OCI-LY7 (cell line): ENCODE data around the gene PALD1. TPM values are rescaled to one million over a fixed set of nuclear protein-coding genes. Genes with fewer than 3 reads are reported as not detected.

Experiments
- BruUV-seq: library from RNA; stranded (reverse); fragments of 400-500 nt; replicated peaks from 2 replicates; lab custom pipeline; 2021; lab: Mats Ljungman, UMichigan
- CTCF ChIA-PET: fragments of 300-600 bp; sonication (Branson Sonifier 250); formaldehyde crosslinking; loops from one replicate; lab custom pipeline; 2022; ENCODE audit warnings: antibody characterized with exemption; ENCODE audit not compliant: unreplicated experiment; lab: Charles Lee
- POLR2A ChIA-PET: fragments of 300-600 bp; sonication (Branson Sonifier 250); formaldehyde crosslinking; loops from one replicate; lab custom pipeline; 2022; ENCODE audit warnings: antibody characterized with exemption; lab: Charles Lee
- DNase-seq: peaks from one replicate; pipeline ENCODE4 v3.0.0-alpha.2; 2015; ENCODE audit warnings: low spot score
- H2AFZ ChIP-seq: fragments of 200-600 bp; sonication (generic), shearing (Covaris generic); 2 replicates; pipeline ENCODE4 v1.6.1; 2014; ENCODE audit warnings: mild to moderate bottlenecking, antibody characterized with exemption, low read length, moderate library complexity
- H3K27ac ChIP-seq: fragments of 200-600 bp; sonication (generic); 2 replicates; pipeline ENCODE4 v1.5.1; 2014; ENCODE audit warnings: mixed run types, low read depth, mild to moderate bottlenecking, moderate library complexity, low read length, inconsistent platforms; ENCODE audit not compliant: poor library complexity, severe bottlenecking
- H3K36me3 ChIP-seq: fragments of 200-600 bp; sonication (generic); 2 replicates; pipeline ENCODE4 v1.6.1; 2014; ENCODE audit warnings: mild to moderate bottlenecking, antibody characterized with exemption, low read length, moderate library complexity, mixed read lengths; ENCODE audit not compliant: insufficient read depth
- H3K4me1 ChIP-seq: fragments of 200-600 bp; sonication (generic); 2 replicates; pipeline ENCODE4 v1.5.1; 2014; ENCODE audit warnings: mild to moderate bottlenecking, low read length; ENCODE audit not compliant: insufficient read depth, poor library complexity, severe bottlenecking
- H3K4me2 ChIP-seq: fragments of 200-600 bp; sonication (generic); 2 replicates; pipeline ENCODE4 v1.6.1; 2014; ENCODE audit warnings: mild to moderate bottlenecking, low read length
- H3K4me3 ChIP-seq: fragments of 200-600 bp; sonication (generic); 2 replicates; pipeline ENCODE4 v1.5.1; 2014; ENCODE audit warnings: mild to moderate bottlenecking, low read depth, low read length; ENCODE audit not compliant: poor library complexity, severe bottlenecking
- H3K79me2 ChIP-seq: fragments of 200-600 bp; sonication (generic); 2 replicates; pipeline ENCODE4 v1.6.1; 2016; ENCODE audit warnings: low read depth, mild to moderate bottlenecking, low read length, moderate library complexity, mixed read lengths; ENCODE audit not compliant: insufficient read depth
- H3K9me2 ChIP-seq: fragments of 200-600 bp; sonication (generic); 2 replicates; pipeline ENCODE4 v1.6.1; 2016; ENCODE audit warnings: mild to moderate bottlenecking, low read length, mixed read lengths; ENCODE audit not compliant: insufficient read depth
- H3K9me3 ChIP-seq: fragments of 200-600 bp; sonication (generic); 2 replicates; pipeline ENCODE4 v1.6.1; 2014; ENCODE audit warnings: mild to moderate bottlenecking, mixed run types, low read length, mixed read lengths
- H4K20me1 ChIP-seq: fragments of 200-600 bp; sonication (generic); 2 replicates; pipeline ENCODE4 v1.6.1; 2014; ENCODE audit warnings: mild to moderate bottlenecking, antibody characterized with exemption, low read length, moderate library complexity, mixed read lengths; ENCODE audit not compliant: insufficient read depth
- CTCF ChIP-seq: fragments of 200-600 bp; sonication (generic); conservative IDR thresholded peaks from 2 replicates; pipeline ENCODE4 v1.5.1; 2014; ENCODE audit warnings: mild to moderate bottlenecking, antibody characterized with exemption, low read length, moderate library complexity, mixed read lengths
- EZH2phosphoT487 ChIP-seq: fragments of 200-600 bp; sonication (generic); IDR thresholded peaks from 2 replicates; pipeline ENCODE4 v1.6.1; 2018; ENCODE audit warnings: low read depth, borderline replicate concordance, mild to moderate bottlenecking, mixed run types, antibody characterized with exemption, low read length, moderate library complexity, mixed read lengths
- intact Hi-C: fragments of 100-400 bp; cut with micrococcal nuclease; formaldehyde crosslinking; loops from one replicate; pipeline ENCODE4 v1.10.0; 2022; ENCODE audit not compliant: unreplicated experiment
- total RNA-seq, 2 experiments: library from RNA; depleted of rRNA in 1 of 2; stranded (reverse); fragments of >200 nt in 1 of 2; shearing (Covaris generic) in 1 of 2; gene quantifications; 2 replicates each; pipeline ENCODE4 v1.2.3, GENCODE V29; 2014 to 2022

PALD1 gene
- total RNA-seq, 2 experiments from 2014 or later, result 52.7 to 66.7 TPM

- CTCF ChIA-PET, result no interaction called here
Measured at GRCh38 chr10:70455213-70455630, 23.3 kb upstream of the PALD1 start.

GRCh38 chr10:70456164-70456563 lies 22.4 kb upstream of the PALD1 start:
- CTCF ChIA-PET, result interaction anchor here (0.5 kb wide), 1 partner anchor 415 kb away, joined by 4 read pairs; no protein-coding TSS in a partner anchor
- Histone ChIP-seq H3K9me3 (no peaks in the 10 kb centered on the region), H3K4me3 (no peak overlapping the region), H3K9me2 (no peaks in the 10 kb centered on the region), H3K79me2 (no peaks in the 10 kb centered on the region), H4K20me1 (no peaks in the 10 kb centered on the region), H3K36me3 (no peaks in the 10 kb centered on the region), H3K27ac (no peak overlapping the region), H3K4me2 (no peak overlapping the region), H3K4me1 (no peaks in the 10 kb centered on the region), H2AFZ (no peak overlapping the region)
- DNase-seq, result no peak
- no TSS peak for BruUV-seq
- intact Hi-C loops, result no loop called here
- POLR2A ChIA-PET, result interaction anchor here (0.5 to 1.1 kb wide), 5 partner anchors 8 to 138 kb away, joined by 3 to 4 read pairs (median 4); no protein-coding TSS in a partner anchor
- TF ChIP-seq EZH2phosphoT487, result no peak
- TF ChIP-seq CTCF, result no peak

More at GRCh38 chr10:70455213-70455630, 23.3 kb upstream of the PALD1 start:
- Histone ChIP-seq H3K79me2 (no peaks in the 10 kb centered on the region), H3K36me3 (no peaks in the 10 kb centered on the region), H2AFZ (no peak overlapping the region), H3K9me3 (no peaks in the 10 kb centered on the region), H3K4me1 (no peaks in the 10 kb centered on the region), H3K27ac (no peak overlapping the region), H3K4me3 (no peak overlapping the region), H3K4me2 (no peak overlapping the region), H3K9me2 (no peaks in the 10 kb centered on the region), H4K20me1 (no peaks in the 10 kb centered on the region)
- DNase-seq, result no peak
- intact Hi-C loops, result no loop called here
- TF ChIP-seq CTCF (no peak), EZH2phosphoT487 (no peak)
- BruUV-seq, result no TSS peak
- POLR2A ChIA-PET, result interaction anchor here (0.6 to 1.2 kb wide), 3 partner anchors 9 to 52 kb away, joined by 3 to 4 read pairs (median 3); no protein-coding TSS in a partner anchor

GRCh38 chr10:70457759-70458305 lies 20.7 kb upstream of the PALD1 start:
- Histone ChIP-seq H3K4me2 (no peak overlapping the region), H3K27ac (no peak overlapping the region), H3K36me3 (no peaks in the 10 kb centered on the region), H3K4me3 (no peak overlapping the region), H4K20me1 (no peaks in the 10 kb centered on the region), H3K9me3 (no peaks in the 10 kb centered on the region), H3K79me2 (no peaks in the 10 kb centered on the region), H3K4me1 (no peaks in the 10 kb centered on the region), H3K9me2 (no peaks in the 10 kb centered on the region), H2AFZ (no peak overlapping the region)
- BruUV-seq, result no TSS peak
- intact Hi-C loops, result no loop called here
- POLR2A ChIA-PET, result no interaction called here
- no peak for DNase-seq
- no peak for TF ChIP-seq CTCF
- CTCF ChIA-PET, result no interaction called here
